DMS53 treated with DMSO at 0.1 percent for 48 hours (cell line): ENCODE data around the gene KIRREL3.

Experiments
- DNase-seq: peaks from one replicate; lab custom pipeline; 2025; ENCODE audit not compliant: unreplicated experiment; lab: John Stamatoyannopoulos, UW

KIRREL3 gene

DNA sequence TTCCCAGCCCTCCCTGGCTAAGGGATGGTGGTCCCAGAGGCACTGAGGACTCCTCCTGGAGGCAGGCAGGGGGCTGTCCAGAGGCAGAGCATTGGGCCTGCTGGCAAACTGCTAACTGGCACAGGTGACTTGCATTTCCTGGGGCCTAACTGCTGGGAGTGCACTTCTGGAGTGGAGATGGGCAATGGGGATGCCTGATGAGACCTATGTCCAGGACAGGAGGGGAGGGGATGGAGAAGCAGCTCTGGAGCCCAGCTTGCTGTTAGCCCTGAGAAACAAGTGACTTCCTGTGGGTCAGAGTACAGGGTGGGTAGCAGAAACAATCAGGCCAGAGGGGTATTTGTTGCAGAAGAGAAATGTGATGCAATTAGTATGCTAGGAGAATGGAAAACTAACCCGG is 391.9 kb downstream of the KIRREL3 start:
- DNase-seq: no peak

DNA sequence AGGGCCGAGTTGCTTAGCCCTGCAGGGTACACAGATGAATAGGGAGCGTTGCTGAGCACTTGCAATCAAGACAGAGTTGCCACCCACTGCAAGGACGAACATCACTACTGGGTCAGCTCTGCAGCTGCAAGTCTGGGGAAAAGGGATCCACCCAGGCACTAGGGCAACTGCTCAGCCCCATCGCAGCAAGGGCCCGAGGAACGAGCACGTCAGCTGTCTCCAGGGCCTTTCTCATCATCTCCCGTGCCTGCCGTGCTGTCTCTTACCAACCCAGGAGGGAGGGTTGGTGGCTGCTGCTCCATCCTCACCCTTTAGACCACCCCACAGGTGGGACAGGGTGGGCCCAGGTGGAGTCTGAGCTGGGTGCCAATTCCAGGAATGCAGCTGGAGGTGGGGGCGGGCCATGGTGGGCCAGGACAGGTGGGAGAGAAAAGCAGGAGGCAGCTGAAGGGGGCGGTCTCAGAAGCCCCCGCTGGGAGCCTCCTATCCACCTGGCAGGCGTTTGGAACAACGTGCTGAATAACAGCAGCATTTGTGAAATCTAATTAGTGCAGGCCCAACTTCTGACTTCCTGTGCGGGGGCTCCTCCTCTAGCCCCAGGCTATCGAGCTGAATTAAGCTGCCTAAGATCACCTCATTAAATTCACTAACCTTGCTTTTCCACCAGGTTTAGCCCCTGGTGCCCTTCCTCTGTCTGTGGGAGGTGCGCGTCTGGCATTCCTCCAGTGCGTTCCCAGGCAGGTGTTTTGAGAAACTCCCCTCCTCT is 392.6 kb downstream of the KIRREL3 start:
- DNase-seq: no peak

DNA sequence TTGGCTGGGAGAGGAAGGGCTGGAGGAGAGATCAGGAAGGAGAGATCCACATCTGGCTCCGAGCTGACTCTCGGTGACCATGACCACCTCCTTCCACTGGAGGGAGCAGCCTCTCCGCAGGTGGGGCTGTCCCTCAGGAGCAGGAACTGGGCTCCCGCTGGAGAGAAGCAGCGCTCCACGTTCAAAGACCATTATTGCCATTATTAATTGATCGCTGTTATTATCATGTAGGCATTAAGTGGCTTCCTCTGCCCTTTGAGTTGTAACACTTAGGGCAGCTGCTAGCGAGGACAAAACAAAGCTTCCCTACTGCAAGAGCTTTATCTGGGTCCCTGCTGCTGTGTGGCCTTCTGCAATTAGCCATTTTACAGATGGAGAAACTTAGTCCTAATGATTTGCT is 393.2 kb downstream of the KIRREL3 start:
- peak; percentile 29 for DNase-seq

DNA sequence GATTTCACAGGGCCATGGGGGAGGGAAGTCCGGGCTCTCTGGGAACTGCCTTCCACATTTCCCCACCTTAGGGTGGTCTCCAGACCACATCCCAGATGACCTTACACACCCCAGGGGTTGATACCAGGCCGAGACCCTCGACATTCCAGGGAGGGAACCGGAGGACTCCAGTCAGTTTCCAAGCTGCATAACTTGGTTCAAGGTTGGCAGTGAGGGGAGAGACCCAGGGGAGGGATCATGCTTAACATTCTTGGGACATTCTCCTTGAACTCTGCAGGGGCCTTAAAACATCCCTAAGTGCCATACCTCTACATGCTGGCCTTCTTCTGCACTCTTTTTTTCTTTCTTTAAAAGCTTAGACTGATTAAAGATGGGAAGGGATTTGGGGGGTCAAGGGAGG is 394.1 kb downstream of the KIRREL3 start:
- no peak for DNase-seq

DNA sequence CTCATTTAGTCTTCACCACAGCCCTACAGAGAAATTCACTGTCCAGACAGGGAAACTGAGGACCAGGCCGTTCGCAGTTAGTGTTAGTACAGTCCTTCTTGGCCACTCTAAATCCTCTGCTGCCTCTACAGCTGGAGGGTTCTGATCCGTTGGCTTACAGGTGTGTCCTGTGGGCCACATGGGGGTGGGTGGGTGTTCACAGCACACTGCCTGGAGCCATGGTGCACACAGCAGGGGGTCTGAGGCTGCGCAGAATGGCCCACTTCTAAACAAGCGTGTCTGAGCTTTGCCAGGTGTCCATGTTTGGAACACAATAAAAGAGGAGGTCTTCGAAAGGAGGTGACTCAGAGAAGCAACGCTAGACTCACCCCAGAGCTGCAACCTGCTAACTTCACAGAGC is 396.1 kb downstream of the KIRREL3 start:
- no peak for DNase-seq

DNA sequence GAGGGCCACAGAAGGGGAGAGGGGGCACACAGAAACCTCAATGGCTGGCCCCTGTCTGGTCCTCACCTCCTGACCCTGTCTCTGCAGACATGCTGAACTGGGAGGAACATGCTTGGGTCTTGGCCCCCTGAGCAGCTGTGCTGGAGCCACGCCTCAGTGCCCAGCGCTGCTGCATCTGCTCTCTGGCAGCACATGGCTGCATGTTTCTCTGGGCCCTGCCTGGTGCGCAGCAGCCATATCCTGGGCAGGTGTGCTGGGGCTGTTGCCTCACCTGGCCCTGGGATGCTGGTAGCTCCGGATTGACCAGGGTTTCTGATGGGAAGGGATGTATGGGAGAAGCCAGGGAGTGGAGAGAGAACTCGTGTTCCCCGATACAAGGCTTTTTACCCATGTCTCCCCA is 397.1 kb downstream of the KIRREL3 start:
- DNase-seq: no peak

DNA sequence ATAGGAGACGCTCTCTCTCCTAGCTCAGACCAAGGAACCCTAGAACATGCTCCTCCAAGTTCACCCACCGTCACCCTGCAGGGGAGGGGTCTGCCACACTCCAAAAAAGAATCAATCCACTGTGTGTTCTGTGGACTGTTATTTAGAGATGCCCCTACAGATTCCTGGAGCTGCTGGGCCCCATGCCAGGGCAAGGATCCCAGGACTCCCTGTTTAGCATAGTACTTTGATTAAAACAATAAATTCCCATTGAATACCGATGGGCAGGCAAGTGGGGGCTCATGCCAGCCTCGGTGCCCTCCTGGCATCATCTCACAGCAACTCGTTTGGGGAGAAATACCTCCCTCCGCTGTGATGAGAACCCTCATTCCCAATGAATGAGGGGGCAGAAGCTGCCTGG is 397.6 kb downstream of the KIRREL3 start:
- no peak for DNase-seq

DNA sequence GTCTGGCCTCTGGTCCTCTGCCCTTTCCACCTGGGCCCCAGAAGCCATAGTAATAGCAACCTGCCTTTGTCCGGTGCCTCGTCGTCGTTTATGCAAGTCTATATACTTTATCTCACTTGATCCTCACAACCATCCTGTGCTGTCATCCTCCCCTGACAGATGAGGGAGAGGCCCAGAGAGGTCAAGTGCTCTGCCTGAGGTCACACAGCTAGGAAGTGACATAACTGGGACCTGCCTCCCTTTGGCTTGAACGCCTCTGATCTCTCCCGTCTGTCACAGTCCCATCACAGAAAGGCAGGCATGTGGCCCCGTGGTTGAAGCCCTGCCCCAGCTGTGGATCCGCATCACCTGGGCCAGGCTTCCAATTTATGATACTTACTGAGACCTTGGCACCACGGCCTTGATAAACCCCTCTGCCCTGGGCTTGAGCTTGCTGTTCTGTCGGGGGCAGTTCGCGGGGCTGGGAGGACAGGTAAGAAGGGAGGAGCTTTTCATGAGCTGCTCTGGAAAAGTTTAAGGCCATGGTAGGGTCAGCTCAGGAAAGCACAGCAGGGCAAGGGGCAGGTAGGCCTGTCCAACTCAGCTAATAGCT is 398.1 kb downstream of the KIRREL3 start:
- DNase-seq: no peak

DNA sequence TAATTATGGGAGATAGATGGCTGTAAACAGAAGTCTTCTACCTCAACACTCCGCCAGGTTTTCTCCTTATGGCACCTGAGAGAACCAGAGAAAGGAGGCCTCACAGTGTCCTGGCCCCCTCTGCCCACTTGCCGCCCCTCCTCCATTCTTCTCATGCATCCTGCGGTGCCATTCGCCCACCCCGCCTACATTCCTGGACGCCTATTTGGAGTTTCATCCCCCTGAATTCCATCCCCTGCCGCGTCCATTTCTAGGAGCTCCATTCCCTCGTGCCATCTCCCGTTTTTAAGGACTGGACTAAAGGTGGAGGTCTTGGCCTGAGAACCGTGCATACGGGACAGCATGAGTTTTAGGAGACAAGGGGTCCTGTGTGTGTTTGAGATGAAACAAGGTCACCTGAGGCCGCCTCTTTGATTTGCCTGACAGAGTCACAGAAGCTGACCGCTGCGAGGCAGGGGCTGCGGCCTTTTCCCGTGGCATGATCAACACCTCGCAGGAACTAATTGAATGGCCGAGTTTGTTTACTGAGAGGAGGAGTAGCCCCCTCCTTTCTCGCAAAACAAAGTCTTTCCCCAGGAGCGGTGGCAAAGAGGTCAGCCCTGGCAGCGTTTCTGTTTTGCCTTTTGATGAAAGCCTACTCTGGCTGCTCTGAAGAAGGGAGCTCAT is 398.9 kb downstream of the KIRREL3 start:
- DNase-seq: no peak

DNA sequence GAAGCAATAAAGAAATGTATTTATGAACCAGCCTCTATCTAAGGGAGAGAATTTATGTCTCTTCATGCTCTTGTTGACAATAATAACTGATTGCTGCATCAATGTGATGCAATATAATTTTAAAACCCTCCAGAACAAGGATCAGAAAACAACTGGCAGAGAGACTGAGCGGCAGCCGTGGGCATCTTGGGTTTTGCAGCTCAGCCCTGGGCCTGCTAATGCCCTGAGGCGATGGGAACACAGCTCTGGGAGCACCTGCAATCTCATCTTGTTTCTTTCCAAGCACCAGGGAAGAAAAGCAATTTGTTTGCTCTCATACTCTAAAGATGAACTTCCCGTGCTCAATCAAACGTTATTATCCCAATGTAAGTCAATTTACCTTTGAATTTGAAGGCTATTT is 399.4 kb downstream of the KIRREL3 start:
- no peak for DNase-seq

DNA sequence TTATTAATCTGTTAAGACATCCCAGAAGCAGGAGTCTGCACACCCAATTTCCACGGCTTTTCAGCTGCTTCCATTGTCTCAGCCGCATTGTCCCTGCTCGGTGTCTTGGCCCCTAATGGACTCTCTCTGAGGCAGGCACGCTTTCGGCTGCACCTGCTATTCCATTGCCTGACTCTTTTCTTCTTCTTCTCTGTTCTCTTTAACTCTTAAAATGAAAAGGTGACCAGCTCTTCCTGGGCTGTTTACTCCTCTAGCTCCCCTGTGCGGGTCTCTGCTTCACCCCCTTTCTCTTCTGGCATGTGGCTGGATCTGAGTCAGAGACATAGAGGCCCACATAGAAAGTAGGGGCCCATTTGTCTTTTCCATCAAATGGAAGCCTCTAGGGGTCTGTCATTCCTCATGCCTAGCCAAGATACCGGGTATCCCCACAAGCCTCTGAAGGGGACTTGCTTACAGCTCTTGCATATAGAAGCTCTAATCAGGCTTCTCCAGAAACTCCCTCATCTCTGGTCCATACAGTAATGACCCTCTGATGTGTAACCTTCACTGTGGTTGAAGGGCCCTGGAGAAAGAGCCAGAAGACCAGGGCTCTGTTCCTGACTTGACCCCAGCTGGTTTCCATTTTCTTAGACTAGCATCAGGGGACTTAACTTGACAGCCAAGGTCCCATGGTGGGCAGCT is 401.2 kb downstream of the KIRREL3 start:
- DNase-seq: no peak

DNA sequence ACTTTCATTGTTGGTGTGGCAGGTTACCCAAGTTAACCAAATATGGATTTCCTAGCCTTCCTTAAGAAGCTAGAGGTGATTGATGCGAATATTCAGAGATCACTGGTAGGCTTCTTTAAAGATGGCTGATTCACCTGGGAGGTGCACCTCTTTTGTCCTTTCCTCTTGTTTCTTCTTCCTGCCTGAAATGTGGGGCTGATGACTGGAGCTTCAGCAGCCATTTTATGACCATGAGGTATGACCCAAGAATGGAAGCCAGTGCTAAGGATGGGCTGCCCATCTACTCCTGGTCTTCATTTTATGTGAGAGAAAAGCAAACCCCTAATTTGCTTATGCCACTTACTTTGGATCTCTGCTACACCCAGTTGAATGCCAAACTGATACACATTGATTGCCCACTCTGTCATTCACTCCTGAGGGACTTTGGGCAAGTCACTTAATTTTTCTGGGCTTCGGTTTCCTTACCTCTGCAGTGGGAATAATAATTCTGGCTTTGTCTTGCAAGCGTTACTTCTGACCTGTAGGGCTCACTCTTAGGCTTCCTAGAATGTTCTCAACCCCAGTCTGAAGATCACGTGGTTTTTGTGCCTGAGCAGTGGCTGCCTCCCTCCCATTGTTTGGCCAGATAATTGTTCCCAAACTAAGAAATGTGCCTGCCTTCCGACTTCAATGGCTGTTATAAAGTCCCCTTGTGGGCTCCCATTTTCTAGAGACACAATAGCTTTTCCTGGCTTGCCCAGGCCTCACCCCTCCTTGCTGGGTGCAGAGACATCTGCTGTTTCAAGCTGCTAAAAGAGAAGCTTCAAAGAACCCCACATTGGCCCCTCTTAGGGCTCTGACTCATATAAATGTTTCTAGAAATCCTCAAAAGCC is 402.0 kb downstream of the KIRREL3 start:
- DNase-seq: no peak

DNA sequence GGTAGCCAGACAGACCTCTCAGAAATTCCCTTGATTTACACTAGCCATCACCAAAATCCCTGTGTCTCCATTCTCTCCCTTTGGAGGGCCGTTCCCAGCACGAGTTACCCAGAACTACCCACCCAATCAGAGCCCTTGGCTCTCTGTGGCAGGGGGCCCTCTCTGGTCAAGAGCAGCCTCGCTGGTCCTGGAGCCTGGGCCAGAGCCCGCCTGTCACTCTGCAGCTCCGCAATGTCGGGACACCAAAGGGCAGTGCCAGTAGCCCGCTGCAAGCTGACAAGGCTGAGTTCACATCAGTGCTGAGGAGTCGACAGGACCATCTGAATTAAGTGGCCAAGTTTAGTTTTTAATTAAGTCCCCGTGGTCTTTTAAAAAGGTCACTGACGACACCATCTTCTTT is 403.5 kb downstream of the KIRREL3 start:
- DNase-seq: no peak

DNA sequence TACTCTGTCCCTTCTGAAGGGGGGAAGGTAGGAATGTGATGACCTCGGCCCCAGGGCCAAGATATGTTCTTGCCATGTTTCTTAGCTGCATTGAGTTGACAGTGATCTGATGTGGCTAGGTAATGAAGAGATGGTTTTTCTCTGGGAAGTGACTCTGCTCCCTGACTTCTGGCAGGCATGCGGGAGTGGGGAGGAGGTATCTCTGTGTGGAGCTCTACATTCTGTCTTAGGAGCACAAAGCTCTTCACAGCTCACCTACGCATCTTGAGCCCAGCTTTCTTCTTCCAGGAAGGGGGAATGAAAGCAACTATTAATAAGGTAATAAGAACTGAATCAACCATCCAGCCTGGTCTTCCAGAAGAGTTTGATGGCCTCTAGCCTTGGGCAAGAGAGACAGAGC is 404.1 kb downstream of the KIRREL3 start:
- DNase-seq: no peak

DNA sequence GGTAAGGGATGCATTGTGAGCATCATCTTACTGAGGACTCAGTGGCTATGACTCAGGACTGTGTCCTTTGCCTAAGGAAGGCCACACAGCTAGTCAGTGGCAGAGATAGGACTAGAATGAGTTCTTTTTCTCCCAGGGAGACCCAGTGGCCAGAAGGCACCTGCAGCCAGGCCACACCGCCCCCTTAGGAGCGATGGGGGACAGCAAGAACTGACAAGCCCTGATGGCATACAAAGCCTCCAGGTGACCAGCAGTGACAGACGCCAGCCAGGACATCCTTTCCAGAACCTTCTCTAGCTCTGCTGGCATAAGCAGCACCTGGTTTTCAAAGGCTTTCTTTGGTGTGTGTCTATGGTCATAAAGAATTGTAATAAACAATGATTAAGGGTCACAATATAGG is 405.0 kb downstream of the KIRREL3 start:
- no peak for DNase-seq

DNA sequence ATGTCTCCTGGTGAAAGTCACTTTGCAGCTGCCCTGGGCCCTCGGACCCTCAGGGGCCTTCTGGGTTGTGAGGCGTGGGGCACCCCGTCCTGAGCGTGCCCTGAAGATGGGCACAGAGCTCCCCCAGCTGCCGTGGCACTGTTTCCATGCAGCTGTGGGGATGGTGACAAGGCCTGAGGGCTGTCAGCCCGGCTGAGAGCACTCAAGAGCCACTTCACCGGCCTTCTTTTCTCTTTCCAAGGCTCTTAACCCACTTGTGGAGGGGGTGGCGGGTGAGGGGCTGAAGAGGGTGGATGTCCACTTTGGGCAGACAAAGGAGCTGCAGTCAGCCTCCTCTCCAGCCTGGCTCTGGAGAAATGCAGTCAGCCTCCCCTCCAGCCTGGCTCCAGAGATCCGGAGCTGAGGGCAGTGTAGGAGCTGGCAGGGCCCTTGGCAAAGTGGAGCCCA is 405.6 kb downstream of the KIRREL3 start:
- no peak for DNase-seq

DNA sequence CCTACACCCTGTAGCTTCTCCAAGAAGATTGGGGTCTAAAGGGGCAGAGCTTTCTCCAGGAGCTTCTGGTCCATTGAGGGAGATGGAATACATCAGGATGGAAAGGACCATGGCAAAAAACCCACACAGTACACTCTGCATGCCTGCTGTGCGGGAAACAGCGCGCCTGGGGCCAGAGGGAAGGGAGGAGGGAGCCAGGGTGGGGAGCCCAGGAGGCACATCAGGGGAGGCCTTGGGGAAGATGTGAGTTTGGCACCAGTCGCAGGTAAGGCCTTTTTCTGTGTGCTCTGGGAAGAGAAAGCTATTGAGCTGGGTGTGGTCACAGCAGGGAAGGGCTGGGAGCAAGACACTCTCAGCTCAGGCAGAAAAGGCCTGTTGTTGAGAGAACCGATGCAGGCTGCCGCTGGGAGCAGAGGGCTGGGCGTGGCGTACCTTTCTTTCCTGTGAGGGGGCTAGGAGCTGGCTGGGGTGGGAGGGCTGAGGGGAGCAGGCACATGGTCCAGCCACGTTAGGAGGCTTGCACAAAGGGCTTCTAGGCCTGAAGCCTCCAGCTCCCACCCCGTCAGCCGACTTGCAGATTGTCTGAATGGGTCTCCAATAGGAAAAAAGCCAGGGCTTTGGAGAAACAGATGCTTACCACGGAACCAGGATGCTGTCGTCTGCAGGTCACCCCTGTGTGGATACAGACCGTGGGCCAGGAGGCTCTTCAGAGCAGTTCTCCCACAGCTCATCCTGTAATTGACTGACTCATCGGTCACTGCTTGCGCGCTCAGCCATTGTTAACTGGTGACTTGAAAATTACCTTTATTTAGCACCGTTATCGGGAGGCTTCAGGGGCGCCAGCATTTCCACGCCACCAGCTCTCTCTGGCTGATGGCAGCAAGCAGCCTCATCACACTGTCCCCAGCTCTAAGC is 407.8 kb downstream of the KIRREL3 start:
- no peak for DNase-seq

DNA sequence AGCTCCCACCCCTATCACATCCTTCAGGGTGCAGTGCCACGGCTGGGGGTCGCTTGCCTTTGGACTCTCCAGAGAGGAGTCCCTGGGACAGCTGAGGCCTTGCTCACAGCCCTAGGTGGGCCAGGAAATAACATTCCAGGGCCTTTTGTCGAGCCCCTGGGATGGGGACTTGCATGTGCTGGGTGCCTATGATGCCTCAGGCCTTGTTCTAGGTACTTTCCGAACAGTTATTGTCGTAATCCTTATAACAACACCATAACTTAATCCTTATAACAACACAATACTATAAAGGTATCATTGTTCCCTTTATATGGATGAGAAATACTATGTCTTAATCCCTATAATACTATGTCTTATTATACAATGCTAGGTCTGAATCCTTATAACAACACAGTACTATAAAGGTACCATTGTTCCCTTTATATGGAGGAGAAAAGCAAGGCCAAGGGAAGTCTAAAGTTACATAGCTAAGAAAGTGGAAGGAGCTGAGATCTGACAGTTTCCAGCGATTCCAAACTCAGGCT is 408.5 kb downstream of the KIRREL3 start:
- DNase-seq: no peak

DNA sequence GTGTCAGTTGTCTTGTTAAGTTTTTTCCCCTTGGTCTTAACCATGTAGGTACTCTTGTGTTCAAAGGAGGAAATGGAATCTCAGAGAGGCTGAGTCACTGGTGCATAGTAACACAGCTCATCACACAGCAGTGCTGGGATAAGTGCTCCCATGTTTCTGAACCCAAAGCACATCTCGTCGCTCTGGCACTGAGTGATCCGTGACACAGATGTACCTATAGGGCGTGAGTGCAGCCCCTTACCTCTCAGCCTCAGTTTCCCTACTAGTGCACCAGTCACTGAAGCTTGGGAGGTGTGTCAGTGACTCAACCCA is 411.1 kb downstream of the KIRREL3 start:
- DNase-seq: no peak
